ENCODE data around the gene ACBD3. TPM values are rescaled to one million over a fixed set of nuclear protein-coding genes. Genes with fewer than 3 reads are reported as not detected.

Gene ACBD3
- total RNA-seq, 1 experiment from 2014 or later = 37.2 TPM

DNA sequence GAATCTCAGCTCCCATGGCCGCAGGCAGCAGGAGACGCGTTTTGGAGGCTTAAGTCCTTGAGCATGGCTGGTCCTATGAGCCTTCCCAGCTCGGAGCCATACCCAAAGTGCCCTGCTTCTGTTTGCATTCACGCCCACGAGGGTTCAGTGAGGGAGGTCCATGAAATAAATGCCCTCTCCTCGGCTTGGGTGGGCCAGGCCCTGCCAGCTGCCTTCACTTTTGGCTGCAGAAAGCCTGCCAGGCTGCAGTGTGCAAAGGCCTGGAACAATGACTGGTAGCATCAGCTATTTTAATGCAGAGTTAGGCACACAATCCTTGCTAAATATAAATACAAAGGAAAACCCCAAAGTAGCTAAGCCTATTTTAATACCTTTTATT is 74.7 kb downstream of the ACBD3 start:
- no peak for DNase-seq (ENCODE audit: low read depth)

DNA sequence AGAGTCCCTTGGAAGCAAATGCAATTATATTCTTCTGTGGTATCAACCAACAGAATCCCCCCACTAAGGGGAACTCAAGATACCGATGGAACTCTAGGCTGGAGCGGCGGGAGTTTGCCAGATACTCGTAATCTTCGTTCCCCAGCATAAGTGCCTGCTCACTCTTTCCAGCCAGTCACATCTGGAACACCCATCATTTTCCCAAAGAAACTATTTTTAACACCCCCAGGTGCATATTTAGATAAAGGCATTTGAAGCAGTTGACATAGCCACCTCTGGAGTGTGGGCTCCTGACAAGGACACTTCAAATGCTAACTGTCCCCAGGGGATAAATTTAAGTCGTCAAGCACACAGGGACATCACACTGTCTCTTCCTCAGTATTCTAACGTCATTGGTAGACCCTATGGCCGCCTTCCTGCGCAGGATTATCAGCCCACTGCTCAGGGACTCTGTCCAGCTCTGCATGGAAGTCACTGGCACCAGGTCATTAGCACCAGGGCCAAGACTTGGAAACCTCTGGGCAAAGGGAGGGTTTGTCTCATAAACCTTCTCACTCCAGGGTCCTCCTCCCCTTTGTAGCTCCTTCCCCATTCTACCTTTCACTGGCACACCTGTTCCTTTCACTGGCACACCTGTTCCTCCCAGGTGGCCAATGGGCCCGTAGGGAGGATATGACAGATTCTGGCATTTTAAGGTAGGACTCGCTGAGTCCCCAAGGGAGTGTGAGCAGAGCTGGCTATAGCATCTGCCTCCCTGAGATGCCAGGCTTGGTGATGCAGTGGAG is 75.3 kb downstream of the ACBD3 start:
- DNase-seq (ENCODE audit: low read depth) = no peak

DNA sequence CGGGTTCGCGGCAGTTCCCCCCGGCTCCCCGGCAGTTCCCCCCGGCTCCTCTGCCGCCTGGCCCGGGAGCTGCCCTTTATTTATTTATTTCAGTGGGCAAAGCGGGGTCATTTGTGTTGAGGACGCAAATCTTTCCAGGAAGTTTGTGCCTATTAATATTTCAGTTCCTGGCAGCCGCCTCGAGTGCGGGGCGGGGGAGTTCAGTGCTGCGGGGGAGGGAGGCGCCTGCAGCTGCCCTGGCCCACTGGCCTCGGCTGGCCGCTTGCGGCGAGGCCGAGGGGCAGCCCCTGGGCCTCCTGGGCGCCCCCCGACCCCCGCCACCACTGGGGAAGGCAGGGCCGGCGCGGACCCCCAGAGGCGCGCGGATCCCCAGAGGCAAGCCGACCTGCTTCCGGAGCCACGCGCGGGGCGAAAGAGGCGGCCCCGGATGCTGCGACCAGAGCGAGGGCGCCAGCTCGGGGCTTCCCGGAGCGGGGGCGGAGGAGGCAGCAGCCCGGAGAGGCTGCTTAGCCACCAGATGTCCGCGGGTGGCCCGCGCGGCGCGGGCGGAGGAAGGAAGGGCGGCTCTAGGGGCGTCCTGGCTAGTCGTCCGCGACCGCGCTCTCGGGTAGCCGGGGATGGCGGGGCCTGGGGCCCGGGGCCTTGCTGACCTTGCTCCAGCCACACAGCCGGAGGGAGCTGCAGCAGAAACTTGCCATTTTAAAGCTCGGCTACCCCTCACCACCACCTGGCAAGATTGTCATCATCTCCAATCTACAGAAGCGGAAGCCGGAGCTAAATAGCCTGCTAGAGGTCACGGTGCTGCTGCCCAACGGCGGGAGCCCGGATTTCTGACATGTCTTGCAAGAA is 76.1 kb downstream of the ACBD3 start:
- DNase-seq (ENCODE audit: low read depth) = peak; percentile 69

DNA sequence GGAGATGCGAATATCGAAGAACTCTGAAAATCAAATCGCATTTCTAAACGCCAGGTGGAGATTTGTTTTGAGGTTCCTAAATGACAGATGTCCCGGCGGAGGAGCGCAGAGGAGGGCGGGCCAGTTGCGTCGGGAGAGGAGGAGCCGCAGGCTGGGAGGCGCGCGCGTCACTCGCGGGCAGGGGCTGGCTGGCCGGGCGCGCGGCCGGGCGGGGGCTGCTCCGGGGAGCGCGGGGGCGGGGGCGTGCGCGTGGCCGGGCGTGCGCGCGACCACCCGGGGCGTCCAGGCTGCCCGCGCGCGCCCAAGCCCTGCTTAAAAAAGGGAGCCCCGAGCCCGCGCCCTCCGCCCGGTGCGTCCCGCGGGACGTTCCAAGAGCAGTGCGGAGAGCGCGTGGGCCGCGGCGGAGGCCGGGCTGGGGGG is 76.7 kb downstream of the ACBD3 start:
- DNase-seq (ENCODE audit: low read depth) = peak; percentile 82

DNA sequence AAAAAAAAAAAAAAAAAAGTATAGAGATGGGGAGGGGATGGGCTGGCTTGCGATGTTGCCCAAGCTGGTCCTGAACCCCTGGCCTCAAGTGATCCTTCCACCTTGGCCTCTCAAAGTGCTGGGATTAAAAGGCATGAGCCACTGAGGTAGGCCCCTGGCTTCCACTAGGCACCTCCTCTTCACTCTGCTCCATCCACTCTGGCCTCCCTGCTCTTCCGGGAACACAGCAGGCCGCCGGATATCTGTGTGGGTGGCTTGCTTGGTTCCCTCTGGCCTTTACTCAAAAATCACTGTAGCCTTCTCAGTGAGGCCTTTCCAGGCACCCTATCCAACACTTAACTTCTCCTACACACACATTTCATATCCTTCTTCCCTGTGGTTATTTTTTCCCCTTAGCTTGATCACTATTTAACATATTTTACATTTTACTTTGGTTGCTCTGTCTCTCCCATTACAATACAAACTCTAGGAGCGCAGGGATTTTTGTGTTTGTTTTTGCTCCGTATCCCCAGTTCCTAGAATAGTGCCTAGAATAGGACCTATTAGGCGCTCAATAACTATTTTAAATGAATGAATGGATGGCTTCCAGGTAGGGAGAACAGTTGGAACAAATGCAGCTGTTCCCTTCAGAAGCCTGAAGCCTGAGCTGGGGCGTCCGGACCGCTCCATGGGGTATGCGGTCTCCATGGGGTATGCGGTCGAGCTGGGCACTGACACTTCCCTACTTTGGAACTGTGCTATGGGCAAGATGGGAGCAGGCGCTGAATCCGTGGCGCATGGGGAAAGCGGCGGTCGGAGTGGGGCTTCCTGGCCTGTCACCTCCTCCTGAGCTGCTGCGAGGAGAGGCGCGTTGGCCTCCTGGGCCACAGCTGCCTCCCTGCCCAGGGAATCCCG is 77.4 kb downstream of the ACBD3 start:
- DNase-seq (ENCODE audit: low read depth) = no peak

DNA sequence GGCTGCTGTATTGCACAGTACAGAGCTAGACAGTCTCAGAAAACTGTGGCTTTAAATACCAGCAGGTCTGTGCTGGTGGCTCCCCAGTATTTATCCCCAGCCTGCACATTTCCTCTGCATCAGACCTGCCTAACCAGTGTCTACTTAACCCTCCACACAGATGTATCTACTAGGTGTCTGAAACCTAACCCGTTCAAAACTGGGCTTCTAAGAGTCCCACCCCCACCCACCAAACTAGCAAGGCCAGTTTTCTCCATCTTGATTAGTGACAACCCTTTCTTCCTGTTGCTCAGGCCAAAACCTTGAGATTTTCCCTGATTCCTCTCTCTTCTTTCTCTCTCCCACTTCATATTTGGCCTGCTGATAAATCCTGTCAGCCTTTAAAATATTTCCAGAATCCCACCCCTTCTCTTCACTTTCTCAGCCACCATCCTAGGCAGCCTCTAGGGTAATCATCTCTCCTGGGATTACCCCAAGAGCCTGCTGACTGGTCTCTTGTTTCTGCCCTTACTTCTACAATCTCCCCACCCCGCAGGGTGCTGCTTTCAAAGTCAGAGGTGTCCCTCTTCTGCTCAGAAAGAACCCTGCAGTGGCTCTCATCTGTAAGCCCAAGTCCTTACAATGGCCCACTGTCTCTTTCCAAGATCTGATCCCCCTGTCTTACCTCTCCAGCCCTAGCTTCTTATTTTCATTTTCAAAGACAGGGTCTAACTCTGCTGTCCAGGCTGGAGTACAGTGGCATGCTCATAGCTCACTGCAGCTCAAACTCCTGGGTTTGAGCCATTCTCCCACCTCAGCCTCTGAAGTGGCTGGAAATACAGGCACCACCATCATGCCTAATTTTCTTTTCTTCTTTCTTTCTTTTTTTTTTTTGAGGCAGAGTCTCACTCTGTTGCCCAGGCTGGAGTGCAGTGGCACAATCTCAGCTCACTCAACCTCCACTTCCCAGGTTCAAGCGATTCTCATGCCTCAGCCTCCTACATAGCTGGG is 78.8 kb downstream of the ACBD3 start:
- DNase-seq (ENCODE audit: low read depth) = no peak

DNA sequence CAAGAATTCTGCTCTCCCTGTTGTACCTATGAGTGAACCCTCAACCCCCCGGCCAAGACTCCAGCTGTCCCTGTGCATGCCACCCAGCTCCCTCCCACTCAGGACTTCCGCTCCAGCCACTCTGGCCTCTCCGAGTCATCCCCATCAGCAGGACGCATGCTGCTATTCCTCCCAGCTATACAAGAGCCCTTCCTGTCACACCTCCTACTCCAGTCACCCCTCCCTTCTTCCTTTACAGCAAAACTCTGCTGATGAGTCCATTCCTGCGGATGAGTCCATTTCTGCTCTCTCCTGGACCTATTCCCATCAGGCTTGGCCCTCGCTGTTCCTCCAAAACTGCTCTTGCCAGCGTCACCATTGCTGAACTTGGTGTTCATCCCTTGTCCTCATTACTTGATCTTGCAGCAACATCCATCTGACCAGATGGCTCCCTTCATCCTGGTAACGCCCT is 81.8 kb downstream of the ACBD3 start:
- peak; percentile 33 for DNase-seq (ENCODE audit: low read depth)

DNA sequence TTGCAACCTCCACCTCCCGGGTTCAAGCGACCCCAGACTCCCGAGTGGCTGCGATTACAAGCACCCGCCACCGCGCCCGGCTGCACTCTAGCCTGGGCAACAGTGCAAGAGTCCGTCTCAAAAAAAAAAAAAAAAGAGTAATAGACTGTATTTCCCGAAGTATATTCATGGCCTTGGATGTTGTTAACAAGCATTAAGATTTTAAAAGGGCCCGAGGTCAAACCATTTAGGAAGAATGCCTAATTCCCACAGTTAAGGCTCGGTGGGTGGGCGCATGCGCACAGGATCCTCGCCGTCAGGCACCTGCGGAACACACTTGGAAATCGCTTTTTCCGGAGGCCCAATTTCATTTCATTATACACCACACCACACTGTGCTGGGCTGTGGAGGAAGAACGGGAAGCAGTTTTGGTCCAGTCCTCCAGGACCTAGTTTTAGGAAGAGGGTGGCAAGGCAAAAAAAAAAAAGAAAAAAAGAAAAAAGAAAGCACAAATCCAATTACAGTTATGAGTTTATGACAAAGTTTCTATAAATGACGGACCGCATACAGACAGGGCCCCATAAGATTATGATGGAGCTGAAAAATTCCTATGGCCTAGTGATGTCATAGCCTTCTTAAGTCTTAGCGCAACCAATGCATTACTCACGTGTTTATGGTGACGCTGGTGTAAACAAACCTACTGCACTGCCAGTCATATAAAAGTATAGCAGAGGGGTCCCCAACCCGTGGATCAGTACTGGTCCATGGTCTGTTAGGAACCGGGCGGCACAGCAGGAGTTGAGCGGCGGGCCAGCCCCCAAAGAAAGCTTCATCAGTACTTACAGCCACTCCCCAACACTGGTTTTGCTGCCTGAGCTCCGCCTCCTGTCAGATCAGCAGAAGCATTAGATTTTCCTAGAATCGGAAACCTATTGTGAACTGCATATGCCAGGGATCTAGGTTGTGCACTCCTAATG is 85.8 kb downstream of the ACBD3 start:
- DNase-seq (ENCODE audit: low read depth) = peak; percentile 26

DNA sequence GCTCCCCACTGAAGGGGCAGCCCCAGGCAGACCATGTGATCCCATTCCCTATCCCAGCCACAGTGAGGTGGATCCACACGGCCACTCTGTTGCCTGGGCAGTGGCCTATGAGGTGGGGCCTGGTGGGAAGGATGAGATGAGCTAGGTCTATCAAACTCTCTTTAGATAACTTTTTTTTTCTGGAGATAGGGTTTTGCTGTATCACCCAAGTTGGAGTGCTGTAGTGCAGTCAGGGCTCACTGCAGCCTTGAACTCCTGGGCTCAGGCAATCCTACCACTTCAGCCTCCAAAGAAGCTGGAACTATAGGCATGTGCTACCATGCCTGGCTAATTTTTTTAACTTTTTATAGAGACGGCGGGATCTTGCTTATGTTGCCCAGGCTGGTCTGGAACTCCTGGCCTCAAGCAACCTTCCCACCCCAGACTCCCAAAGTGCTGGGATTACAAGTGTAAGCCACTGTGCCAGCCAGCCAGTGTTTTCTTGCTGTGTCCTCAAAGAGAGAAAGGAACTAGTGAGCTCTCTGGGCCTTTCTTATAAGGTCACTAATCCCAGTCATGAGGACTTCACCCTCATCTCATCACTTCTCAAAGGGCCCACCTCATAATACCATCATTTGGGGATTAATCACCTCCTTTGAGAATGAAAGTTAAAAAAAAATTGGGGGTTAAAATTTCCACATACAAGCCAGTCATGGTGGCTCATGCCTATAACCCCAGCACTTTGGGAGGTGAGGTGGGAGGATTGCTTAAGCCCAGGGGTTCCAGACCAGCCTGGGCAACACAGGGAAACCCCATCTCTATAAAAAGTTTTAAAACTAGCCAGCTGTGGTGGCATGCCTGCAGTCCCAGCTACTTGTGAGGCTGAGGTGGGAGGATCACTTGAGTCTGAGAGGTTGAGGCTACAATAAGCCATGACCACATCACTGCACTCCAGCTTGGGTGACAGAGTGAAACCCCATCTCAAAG is 87.4 kb downstream of the ACBD3 start:
- DNase-seq (ENCODE audit: low read depth) = no peak

DNA sequence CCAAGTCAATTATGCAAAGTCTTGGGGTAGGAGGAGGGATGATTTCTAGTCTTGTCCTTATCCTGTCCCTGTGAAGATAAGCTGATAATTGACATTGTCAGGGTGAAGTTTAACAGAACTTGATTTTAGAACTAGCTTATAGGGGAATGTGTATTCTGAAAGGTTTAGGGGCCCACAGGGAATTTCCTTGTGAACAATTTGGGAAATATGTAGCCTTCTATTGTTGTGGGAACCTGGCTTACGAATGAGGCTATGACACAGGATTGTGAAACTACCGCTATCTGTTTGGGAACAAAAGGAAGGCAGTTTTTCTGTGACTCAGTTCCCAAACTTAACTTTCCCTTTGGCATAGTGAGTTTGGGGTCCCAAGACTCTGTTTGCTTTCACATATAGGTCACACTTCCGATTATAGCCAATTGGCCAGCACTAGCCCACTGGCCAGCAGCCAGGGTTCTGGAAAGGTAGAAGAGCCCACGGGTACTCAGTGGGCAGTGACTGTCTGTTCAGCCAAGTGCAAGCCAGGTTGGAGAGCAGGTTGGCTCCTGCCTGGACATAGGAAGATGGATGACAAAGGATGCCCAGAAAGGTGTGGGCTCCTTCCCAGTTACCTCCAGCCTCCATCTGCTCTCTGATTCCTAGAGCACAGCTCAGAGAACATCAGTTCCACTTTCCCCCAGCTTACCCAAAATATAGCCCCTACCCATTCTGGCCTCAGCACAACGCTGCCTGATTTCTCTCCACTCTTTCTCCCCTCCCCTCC is 88.5 kb downstream of the ACBD3 start:
- peak; percentile 31 for DNase-seq (ENCODE audit: low read depth)

DNA sequence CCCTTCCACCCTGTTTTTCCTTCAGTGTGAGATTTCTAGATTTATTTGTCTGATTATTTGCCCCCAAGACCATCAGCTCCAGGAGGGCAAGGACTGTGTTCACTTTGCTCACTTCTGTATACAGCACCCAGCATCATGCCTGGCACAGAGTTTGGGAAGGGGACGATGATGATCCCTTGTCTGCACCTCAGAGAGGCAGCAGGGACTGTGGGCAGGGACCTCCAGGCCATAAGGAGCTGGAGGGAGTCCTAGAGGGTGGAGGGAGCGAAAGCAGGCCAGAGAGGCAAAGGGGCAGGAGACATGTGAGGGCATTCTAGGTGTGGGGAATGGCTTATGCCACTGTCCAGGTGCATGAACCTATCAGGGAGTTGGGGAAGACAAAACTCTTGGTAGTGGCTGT is 91.3 kb downstream of the ACBD3 start:
- no peak for DNase-seq (ENCODE audit: low read depth)

Other genes with a start within 250 kb of the ACBD3 start
- gene LEFTY2, start 245.5 kb downstream of the ACBD3 start, total RNA-seq (2014; rRNA removed; shearing (Covaris generic)) = not detected in 2 replicates
- gene SDE2, start 187.4 kb downstream of the ACBD3 start, total RNA-seq (2014; rRNA removed; shearing (Covaris generic)) = 10.5 and 14.0 TPM in 2 replicates
- 376 and 427 TPM in 2 replicates for gene H3-3A, start 124.0 kb downstream of the ACBD3 start, total RNA-seq (2014; rRNA removed; shearing (Covaris generic))
- gene MIXL1, start 36.9 kb upstream of the ACBD3 start, total RNA-seq (2014; rRNA removed; shearing (Covaris generic)) = not detected in 2 replicates
- 17.5 and 22.7 TPM in 2 replicates for gene LIN9, start 122.4 kb upstream of the ACBD3 start, total RNA-seq (2014; rRNA removed; shearing (Covaris generic))
- 128 and 152 TPM in 2 replicates for gene PARP1, start 221.4 kb upstream of the ACBD3 start, total RNA-seq (2014; rRNA removed; shearing (Covaris generic))